CD4-positive, alpha-beta T cell treated with Interleukin-6 at 100 ng/mL for 8 hours (primary cell): ENCODE results near the gene DDR1.
"Not testable (repeated sequence)": the region's sequence is repeated elsewhere in the genome, so short reads cannot be mapped to it uniquely, and the experiment has no call there.

ENCODE experiments used
- DNase-seq: peaks from one replicate; pipeline ENCODE4 v3.0.0-alpha.2; 2020; ENCODE audit warnings: mixed read lengths, low spot score

The DDR1 gene

DNA sequence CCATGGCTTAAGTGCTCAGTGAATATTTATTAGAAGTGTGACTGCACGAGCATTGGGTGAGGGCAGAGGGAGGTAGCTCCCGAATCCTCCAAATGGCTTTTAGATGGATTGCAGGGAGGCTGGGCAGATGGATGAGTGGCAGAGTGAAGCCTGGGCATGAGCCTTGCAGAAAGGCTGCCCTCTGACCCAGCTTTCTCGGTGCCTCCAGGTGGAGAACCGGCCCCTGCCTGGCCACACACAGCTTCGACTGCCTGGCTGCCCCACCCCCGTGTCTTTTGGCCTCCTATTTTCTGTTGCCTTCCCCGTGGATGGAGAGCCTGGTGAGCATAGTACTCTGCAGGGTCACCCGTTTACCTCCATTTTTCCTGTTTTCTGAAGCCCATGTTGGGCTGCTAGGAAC is 33.2 kb downstream of the DDR1 start:
- no peak for DNase-seq

- no peak for DNase-seq
Observed at GRCh38 chr6:30918670-30919069, 34.4 kb downstream of the DDR1 start.

GRCh38 chr6:30922447-30922852 is 38.1 kb downstream of the DDR1 start:
- DNase-seq = no peak

DNA sequence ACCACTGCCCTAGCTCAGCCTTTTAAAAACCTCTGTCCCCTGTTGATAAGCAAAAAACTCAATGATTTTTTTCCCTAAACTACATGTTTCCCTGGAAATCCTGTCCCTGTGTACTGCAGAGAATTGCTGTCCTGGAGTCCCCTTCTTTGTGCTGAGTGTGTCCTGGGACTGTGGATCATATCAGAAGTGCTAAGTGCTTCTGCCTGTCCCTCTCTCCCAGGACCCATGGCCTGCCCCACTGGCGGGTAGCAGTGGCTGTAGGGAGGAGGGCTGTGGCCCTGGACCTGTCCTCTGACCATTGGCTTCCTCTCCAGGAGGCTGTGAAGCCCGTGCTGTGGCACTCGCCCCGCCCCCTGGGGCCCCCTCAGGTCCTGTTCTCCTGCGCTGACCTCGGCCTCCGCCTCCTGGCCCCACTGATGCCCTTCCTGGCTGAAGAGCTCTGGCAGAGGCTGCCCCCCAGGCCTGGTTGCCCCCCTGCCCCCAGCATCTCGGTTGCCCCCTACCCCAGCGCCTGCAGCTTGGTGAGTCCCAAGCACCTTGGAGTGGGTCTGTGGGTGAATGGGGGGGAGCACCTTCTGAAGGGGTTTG is 39.8 kb downstream of the DDR1 start:
- not testable (repeated sequence) for DNase-seq

DNA sequence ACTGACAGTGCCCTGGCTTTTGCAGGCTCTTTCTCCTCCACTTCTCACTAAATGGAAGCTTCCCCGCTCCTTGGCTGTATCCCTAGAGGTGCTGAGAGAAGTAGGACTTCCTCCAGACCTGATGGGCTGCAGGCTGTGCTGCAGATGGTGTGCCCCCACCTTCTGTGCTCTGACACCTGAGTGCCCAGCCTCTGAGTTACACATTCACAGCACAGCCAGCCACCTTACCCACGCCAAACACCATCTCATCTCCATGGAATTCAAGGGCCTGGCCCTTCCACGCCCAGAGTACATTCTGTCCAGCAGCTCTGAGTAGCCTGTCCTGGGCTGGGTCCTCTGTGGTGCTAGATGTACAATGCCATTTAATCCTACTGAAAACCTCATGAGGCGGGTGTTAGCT is 42.3 kb downstream of the DDR1 start:
- DNase-seq = no peak

- not testable (repeated sequence) for DNase-seq
Observed at GRCh38 chr6:30927080-30927479, 42.8 kb downstream of the DDR1 start.

DNA sequence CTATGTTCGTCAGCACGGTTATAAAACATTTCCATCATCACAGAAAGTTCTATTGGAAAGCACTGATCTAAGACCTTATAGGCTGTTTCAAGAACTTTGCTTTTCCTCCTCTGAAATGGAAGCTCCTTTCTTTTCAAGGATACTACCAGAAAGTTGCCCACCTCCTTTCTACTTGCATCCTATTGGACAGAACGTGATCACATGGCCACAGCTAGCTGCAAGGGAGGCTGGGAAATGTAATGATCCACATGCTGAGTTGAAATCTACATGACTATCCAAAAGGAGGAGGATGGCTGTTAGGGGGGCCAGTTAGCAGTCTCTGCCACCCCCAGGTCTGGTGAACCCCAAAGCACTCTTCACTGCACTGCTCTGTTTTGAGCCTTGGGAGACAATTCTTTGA is 44.4 kb downstream of the DDR1 start:
- DNase-seq = no peak

DNA sequence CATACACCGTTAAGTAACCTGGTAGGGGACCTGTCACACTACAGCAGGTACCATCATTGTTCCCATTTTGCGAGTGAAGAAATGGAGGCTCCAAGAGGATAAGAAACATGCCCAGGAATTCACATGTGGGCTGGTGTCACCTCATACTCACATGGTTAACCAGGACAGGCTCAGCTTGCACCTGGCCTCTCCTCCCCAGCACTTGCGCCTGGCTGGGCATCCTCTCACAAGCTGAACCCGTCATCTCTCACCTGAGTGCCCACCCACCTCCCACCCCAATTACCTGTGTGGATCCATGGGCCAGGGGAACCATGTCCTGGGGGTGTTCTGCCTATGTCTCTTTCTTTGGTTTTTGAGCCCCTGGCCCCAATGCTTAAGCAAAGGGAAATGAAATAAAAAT is 46.2 kb downstream of the DDR1 start:
- DNase-seq = no peak

- DNase-seq = no peak
Observed at GRCh38 chr6:30931272-30931671, 47.0 kb downstream of the DDR1 start.

- no peak for DNase-seq
Observed at GRCh38 chr6:30931969-30932645, 47.8 kb downstream of the DDR1 start, which contains the start of gene SFTA2. TSS of gene SFTA2 (minus strand) at chr6:30932170. CDS start at chr6:30932096, 74 bp downstream.

GRCh38 chr6:30932665-30933365 is 48.5 kb downstream of the DDR1 start:
- no peak for DNase-seq

- DNase-seq = no peak
Observed at GRCh38 chr6:30935018-30935417, 50.7 kb downstream of the DDR1 start.

DNA sequence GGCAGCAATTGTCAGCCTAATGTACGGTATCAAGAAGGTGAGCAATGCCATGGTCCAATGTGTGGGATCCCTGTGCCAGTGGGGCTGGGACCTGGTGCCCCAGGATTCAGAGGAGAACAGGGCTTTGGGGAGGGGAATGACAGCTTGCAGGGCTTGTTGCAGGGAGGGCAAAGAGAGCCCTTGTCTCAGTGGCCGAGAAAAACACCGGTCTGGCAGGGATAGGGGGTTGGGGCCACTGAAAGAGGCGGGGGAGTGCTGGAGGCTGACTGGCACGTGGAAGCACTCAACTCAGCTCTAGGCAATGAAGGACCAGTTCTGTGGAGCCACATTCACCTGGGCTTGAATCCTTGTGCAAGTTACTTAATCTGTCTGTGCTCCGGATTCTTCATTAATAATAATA is 52.9 kb downstream of the DDR1 start:
- DNase-seq = no peak

DNA sequence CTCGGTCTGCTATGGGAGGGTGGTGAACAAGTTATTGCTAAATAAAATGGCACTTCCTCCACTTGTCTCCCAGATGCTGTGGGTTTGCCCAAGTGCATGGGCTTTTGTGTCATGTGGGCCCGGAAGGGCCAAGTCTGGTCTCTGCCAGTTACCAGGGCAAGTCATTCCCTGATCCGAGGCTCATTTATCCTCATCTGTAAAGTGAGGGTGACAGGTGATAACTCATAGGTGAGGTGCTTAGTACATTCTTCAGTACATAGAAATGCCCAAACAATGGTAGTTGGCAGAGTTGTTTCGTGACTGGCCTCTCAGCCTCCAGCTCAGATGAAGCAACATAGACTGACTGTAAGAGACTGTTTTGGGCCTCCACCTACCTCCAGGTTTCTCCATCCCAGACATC is 54.4 kb downstream of the DDR1 start:
- DNase-seq = no peak

GRCh38 chr6:30939473-30939872 is 55.2 kb downstream of the DDR1 start:
- DNase-seq = no peak

GRCh38 chr6:30940361-30940986 is 56.2 kb downstream of the DDR1 start, which contains the start of gene MUCL3:
TSS of gene MUCL3 (plus strand) at chr6:30940973. CDS start at chr6:30941000, 27 bp downstream.
- no peak for DNase-seq

DNA sequence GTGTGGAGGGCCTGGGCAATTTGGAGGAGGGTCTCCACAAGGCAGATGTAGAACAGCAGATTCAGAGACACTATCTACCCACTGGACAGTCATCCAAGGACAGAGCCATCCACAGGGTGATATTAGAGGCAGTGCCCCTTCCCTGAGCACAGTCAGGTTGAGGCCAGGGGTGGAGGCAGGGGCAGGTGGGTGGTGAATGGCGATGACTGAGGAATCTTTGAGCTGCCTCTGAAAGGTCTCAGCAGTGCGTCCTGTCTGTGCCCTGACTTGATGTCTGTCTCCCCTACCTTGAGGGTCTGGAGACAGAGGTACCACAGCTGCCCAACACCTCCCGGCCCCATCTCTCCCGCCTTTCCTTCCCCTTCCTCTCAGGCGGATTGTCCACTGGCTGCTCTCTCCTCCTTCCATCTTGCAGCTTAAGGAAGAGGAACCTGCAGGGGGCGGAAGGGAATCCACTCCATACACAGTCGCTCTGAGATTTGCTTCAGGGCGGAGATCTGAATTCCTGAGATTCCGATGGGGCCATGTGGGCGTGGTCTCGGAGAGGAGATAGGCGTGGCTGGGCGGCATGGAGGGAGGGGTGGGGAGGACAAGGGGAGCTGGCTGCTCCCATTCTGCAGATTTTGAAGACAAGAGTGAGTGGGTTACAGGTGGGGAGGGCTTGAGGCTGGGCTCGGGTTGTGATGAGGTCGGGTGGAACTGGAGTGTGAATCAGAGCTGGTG is 58.2 kb downstream of the DDR1 start:
- no peak for DNase-seq

DNA sequence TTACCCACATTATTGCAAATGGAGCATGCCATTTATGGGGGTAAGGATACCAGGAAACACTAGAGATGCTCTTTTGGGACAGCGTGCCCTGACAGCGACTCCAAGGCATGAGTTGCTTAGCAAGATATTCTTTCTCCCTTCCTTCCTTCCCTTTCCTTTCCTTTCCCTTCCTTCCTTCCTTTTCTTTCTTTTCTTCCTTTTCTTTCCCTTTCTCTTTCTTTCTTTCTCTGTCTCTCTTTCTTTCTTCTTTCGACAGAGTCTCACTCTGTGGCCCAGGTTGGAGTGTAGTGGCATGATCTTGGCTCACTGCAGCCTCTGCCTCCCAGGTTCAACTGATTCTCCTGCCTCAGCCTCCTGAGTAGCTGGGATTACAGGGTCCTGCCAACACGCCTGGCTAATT is 59.7 kb downstream of the DDR1 start:
- no peak for DNase-seq

- DNase-seq = no peak
Observed at GRCh38 chr6:30945281-30945680, 61.0 kb downstream of the DDR1 start.

- DNase-seq = no peak
Observed at GRCh38 chr6:30947231-30947630, 62.9 kb downstream of the DDR1 start.

- DNase-seq = no peak
Observed at GRCh38 chr6:30948811-30949210, 64.5 kb downstream of the DDR1 start.
